Fibroblast of skin of abdomen (primary cell): ENCODE results near the gene PHTF2.

Experiments used
- DNase-seq: peaks from one replicate; pipeline ENCODE4 v3.0.0-alpha.2; 2013

PHTF2 gene

GRCh38 chr7:77879272-77879671, 80.7 kb downstream of the PHTF2 start:
- no peak for DNase-seq

DNA sequence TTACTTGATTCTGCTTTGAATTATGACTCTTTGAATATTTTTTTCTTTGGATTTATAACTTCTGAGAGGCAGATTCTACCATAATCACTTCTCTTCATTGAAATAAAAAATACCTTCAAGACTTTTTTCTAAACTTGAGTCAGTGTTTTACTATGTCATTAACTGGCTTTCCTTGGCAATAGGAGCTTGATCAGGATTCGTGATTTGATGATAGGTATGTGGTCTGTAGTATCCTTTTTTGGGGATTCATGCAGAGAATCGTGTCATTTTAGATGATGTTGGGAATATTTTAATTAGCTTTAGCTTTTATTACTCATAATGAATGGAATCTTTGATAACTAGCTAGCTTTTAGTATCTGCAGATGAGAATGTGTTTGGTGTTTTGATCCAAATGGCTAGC, 83.3 kb downstream of the PHTF2 start:
- DNase-seq = peak; percentile 17

- DNase-seq = no peak
Measured at GRCh38 chr7:77885155-77885554, 86.6 kb downstream of the PHTF2 start.

- peak; percentile 74 for DNase-seq
Measured at GRCh38 chr7:77887567-77887966, 89.0 kb downstream of the PHTF2 start.

GRCh38 chr7:77888998-77889397, 90.4 kb downstream of the PHTF2 start:
- no peak for DNase-seq

DNA sequence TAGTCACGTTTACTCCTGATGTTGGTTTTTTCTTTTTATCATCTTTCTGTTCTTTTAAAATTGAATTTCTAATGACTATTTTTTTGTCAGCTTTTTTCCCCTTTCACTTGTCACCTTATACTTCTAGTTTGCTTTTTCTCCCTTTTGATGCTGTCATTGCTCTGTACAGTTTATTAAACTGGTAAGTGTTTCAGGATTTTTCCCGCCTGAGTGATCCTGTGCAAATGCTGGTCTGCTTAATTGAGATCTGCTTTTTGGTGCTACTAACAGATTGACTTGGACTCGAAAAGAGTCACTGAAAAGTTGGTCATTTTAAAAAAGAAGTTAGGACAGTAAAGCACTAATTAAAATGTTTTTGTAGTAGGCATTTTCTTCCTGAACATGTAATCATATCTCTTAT, 95.2 kb downstream of the PHTF2 start:
- no peak for DNase-seq

DNA sequence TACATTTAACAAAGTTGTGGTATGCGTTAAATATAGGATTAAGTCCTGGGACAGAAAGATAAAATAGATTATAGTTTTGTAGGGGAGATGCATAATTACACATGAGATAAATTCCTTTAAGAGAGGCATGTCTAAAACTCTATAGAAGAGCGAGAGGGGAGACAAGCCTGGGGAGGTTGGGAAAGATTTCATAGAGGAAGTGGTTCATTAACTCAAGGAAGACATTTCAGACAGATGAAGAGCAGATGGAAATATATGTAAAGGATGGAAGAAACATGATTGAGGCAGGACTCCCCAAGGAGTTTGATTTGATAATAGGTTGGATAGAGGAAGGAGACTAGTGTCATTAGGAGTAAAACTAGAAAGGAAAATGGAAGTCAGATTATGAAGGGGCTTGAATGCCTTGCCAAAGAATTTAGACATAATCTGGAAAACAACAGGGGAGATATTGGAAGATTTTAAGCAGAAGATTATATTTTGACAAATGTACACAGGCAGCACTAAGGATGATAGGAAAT, 96.1 kb downstream of the PHTF2 start:
- peak; percentile 21 for DNase-seq

DNA sequence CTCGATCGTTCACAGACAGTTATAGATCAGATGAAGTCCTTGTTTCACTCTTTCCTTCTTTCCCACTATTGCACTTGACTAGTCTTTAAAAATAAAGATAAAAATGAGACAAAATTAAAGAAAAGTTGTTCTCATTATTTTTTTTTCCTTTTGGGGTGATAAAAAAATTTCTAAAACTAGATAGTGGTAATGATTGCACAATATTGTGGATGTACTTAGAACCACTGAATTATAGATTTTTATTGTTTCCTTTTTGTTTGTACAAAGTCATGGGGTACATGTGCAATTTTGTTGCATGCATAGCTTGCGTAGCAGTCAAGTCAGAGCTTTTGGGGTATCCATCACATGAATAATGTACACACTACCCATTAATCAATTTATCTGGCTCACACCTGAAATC, 97.3 kb downstream of the PHTF2 start:
- no peak for DNase-seq

DNA sequence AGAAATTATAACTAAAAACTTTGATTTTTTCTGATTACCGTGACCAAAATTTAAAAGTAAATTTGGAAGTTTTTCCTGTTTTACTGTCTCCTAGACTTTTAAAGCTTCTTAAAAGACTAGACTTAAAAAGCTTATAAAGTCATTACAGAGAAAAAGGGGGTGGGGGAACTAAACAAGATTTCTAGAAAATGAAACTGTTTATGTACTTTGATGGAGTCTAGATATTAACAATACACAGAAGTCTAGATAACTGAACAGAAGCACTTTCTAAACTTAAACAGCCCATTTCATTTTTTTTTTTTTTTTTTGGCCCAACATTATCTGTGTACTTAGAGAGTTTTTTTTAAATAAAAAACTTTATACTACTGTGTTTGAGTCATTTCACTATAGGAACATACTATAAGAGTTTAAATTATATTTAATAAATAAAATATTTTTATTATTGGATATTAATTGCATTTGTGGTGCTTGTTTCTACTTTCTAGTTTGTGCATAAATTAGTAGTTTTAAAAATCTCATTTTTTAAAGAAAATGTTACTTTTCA, 98.5 kb downstream of the PHTF2 start:
- no peak for DNase-seq

GRCh38 chr7:77899516-77899915, 100.9 kb downstream of the PHTF2 start:
- DNase-seq = peak; percentile 55

DNA sequence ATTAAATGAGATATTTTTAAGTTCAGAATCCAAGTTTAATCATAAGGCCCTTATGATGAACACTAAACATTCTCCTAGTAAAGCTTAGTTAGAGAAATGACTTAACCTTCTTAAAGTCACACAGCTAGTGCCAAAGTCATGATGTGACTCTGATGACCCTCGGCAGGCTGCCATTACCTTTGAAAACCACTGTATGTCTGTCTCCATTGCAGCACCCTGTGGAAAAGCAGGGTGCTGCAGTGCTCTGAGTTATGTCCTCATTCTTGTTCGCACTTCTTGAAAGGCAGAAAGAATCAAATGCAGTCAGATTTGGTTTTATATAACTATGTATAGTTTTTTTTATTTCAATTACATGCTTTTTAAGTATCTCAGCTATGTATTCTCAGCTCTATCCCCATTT, 105.0 kb downstream of the PHTF2 start:
- peak; percentile 14 for DNase-seq

- no peak for DNase-seq
Measured at GRCh38 chr7:77904252-77904651, 105.7 kb downstream of the PHTF2 start.

DNA sequence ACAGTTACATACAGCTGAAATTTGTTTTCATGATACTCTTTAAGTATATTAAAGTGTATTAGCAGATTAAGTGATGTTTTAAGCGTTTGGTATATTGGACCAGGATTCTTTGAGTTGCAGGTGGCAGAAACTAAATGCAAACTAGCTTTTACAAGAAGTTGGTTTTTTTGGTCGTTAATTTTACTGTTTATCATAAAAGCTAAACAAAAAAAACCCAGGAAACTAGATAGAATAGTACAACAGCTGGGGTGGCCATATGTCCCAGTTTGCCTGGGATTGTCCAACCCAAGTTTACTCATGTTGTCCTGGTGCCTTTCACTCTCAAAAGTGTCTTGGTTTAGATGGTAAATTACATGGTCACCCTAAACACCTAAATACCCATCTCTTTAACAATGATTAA, 108.7 kb downstream of the PHTF2 start:
- DNase-seq = no peak

DNA sequence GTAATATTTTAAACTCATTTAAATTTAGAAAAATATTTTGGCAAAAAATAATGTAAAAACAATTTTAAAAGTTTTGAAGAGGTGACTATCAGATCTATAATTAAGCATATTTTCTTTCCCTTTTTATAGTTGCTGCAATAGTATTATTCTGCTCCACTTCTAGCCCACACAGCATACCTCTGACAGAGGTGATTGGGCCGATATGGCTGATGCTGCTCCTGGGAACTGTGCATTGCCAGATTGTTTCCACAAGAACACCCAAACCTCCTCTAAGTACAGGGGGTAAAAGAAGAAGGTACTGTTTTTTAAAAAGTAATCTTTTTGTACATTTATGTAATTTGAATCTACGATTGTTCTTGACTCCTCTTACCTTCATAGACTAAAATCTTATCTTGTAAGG, 110.1 kb downstream of the PHTF2 start:
- no peak for DNase-seq

DNA sequence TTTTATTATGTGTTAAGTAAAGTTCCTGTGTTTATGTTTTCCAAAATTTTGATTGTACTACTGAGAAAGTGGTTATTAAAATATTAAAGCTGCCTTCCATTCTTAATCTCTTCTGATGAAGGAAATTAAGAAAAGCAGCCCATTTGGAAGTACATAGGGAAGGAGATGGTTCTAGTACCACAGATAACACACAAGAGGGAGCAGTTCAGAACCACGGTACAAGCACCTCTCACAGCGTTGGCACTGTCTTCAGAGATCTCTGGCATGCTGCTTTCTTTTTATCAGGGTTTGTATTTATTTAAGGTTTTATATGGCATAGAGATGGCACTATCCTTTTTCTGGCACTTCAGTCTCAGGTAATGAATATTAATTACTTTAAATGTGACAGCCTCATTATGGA, 111.6 kb downstream of the PHTF2 start:
- no peak for DNase-seq

- no peak for DNase-seq
Measured at GRCh38 chr7:77912293-77912692, 113.7 kb downstream of the PHTF2 start.

- DNase-seq = no peak
Measured at GRCh38 chr7:77913977-77914607, 115.5 kb downstream of the PHTF2 start.

GRCh38 chr7:77917500-77918262, 119.1 kb downstream of the PHTF2 start:
- no peak for DNase-seq

GRCh38 chr7:77918676-77919075, 120.1 kb downstream of the PHTF2 start:
- DNase-seq = no peak

DNA sequence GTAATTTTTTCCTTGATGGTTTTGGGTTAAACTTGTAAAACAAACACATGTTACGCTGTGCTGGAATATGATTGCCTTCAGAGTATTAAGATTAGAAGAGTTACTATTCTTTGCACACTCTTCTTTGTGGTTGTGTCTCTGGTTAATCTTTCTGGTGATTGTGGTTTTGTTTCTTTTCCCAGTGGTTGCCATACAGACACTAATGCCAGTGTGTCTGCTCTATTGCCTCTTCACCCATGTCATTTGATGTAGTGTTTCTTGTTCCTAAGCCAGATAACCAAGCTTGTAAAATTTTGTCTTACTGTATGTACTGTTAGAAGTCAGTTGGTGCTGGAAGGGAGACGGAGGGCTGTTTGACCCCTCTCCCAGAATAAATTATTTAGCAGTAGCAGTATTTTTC, 124.8 kb downstream of the PHTF2 start:
- DNase-seq = no peak

- DNase-seq = no peak
Measured at GRCh38 chr7:77930496-77930895, 131.9 kb downstream of the PHTF2 start.

DNA sequence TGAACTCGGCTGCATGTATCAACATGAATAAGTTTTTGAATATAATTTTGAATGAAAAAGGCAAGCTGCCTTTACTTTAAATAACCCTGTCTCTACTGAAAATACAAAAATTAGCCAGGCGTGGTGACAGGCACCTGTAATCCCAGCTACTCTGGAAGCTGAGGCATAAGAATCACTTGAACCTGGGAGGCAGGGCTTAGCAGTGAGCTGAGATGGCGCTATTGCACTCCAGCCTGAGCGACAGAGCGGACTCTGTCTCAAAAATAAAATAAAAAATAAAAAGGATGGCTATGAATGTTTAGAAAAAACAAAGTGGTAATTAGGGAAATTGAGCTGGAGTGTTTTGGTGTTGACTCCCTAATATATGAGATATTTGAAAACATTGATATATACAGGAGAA, 133.3 kb downstream of the PHTF2 start:
- no peak for DNase-seq

- DNase-seq = peak; percentile 31
Measured at GRCh38 chr7:77933394-77933793, 134.8 kb downstream of the PHTF2 start.
